Measurements from ENCODE around the gene LCN6.
"Not testable (repeated sequence)": the region's sequence is repeated elsewhere in the genome, so short reads cannot be mapped to it uniquely, and the experiment has no call there.

LCN6 gene

GRCh38 chr9:136782452-136782851 is 34.1 kb upstream of the LCN6 start:
- no peak for DNase-seq (ENCODE audit: low read depth)

DNA sequence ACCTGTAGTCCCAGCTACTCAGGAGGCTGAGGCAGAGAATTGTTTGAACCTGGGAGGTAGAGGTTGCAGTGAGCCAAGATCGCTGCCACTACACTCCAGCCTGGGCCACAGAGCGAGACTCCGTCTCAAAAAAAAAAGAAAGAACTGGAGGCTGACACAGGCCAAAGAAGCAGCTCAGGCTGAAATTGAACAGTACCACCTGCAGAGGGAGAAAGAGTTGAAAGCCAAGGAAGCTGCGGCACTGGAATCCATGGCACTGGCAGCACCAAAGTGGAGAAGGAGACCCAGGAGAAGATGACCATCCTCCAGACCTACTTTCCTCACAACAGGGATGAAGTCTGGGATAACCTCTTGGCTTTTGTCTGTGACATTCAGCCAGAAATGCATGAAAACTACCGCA is 31.5 kb upstream of the LCN6 start:
- DNase-seq (ENCODE audit: low read depth), result no peak

DNA sequence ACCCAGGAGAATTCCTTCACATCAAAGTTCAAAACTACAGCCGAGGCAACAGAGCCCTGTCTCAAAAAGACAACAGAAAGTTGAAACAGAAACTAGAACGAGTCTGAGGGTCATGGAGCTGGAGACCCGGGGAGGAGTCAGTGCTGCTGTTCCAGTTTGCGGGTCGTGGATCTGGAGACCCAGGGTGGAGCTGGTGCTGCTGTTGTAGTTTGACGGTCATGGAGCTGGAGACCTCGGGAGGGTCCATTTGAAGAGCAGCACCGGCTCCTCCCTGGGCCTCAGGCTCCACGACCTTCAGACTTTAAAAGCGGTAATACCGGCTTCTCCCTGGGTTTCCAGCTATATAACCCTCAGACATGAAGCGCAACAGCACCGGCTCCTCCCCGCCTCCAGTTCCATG is 29.0 kb upstream of the LCN6 start:
- no peak for DNase-seq (ENCODE audit: low read depth)

DNA sequence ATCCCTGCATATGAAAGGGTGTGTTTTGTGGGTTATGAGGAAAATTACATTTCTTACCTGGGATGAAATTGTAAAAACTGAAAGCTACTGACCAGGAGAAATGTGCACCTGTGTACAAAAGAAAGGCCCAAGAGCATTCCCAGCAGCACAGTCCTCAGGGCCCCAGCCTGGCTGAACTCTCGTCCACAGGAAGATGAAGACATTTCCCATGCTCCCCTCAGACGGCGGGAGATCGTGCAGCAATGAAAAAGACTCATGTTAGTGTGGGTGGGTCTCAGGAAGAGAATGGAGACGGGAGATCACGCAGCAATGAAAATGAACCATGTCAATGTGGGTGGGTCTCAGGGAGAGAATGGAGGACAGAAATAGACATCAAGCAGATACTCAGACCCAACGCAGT is 28.6 kb upstream of the LCN6 start:
- DNase-seq (ENCODE audit: low read depth), result no peak

DNA sequence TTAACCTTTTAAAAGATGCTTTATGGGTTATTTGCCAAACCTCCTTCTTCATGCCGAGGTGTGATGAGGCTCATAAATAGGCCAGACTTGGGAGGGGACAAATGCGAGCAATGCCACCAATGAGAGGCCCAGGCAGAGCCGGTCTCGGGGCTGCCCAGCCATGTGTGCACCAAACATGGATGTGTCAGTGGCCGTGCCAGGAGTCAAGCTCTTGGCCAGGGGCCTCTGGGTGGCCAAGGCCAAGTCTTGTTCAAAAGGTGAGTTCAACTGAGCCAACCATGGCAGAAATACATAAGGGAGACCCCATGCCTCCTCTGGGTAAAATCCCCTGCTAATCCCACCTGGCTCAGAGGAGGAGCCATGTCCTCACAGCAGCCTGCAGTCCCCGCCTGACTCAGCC is 26.9 kb upstream of the LCN6 start:
- no peak for DNase-seq (ENCODE audit: low read depth)

DNA sequence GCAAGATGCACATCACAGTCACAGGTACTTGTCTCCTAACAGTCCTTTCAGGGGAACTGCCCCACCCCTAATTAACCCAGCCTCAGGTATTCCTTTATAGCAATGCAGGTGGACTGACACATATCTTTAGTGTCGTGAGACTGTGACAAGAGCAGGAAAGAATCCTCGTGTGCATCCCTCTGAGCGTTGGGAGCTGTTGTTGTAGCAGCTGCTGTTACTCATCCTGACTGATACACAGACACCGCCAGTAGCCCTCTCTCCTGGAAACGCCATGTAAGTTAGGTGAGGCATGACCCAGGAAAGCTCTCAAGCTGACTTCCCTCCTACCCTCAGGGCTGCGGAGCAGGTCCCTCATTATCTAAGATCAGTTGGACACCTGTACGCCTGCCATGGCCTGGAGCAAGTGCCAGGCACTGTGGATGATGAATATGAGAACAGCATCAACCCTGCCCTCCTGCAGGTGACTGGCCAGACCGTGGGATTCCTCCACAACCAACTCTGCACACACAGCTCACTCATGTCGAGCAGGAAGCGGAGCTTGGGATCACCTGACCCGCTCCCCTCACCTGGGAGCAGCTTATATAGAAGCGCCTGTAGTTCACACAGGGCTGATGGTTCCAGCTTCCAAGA is 26.2 kb upstream of the LCN6 start:
- DNase-seq (ENCODE audit: low read depth), result no peak

GRCh38 chr9:136773386-136774044 is 25.2 kb upstream of the LCN6 start:
- no peak for DNase-seq (ENCODE audit: low read depth)

GRCh38 chr9:136771907-136772415 is 23.6 kb upstream of the LCN6 start:
- DNase-seq (ENCODE audit: low read depth), result no peak

DNA sequence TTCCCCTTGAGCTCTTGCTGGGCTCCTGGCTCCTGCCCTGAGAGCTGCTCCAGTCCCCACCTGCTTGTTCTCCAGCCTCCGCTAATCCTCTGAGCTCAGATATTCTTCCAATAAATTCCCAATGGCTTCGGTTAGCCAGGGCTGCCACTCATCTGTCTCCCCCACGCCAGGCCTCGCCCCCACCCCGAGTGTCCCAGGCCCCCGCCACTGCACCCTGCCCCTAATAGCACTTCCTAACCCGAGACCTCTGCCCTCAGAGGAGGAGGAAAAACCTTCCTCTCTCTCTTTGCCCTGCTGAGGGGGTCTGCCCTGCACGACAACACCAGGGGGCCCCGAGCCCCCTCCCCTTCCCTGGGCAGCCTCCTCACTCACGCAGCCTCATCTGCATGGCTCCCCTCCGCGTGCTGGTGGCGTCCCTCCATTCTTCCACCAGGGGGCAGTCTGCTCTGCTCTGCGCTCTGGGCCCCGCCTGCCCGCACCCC is 21.4 kb upstream of the LCN6 start:
- DNase-seq (ENCODE audit: low read depth), result no peak

GRCh38 chr9:136766410-136767120 is 18.2 kb upstream of the LCN6 start:
- DNase-seq (ENCODE audit: low read depth), result not testable (repeated sequence)

- not testable (repeated sequence) for DNase-seq (ENCODE audit: low read depth)
Observed at GRCh38 chr9:136765745-136766409, 17.6 kb upstream of the LCN6 start.

- no peak for DNase-seq (ENCODE audit: low read depth)
Observed at GRCh38 chr9:136765041-136765440, 16.7 kb upstream of the LCN6 start.

DNA sequence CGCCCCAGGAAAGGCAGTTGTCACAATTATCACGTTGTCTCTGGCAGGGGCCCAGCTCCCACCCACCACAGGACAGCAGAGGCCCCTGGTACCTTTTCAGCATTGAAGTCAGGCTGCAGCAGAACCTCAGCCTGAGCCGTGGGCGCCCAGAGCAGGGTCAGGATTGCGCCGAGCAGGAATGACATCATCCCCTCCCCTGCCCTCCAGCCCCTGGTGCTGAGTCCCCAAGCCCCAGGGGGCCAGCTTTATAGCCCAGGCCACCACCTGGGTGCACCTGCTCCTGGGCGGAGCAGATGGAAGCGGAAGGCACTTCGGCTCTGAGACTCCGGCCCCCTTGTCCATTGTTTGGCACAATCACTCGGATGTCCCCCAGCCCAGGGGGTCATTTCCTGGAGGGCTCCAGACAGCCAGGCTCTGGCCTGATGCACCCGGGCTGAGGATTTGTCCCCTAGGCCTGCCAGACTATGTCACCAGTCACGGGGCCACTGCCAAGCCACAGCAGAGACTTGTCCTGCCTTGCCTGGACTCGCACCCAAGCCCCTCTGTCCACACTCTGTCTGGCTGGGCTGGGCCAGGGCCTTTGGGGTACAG is 16.1 kb upstream of the LCN6 start, which contains the start of gene LCN15:
LCN15 (minus strand) TSS at position 218 of the 591 bp plus-strand sequence; CDS start at position 188, 30 bp downstream.
- DNase-seq (ENCODE audit: low read depth), result no peak

DNA sequence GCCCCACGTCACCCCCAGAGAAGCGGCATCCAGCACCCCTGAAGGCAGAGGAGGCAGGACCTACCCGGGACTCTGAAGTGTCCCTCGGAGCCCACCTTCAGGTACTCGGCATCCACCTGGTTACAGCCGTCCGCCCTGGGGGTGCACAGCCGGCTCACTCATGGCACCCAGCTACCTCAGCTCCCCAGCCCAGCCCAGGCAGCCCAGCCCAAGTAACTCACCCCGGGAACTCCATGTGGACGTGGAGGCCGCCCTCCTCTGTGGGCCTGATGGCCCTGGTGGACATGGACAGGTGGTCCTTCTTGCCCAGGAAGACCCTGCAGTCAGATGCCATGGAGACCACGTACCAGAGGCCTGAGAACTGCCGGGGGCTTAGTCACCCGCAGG is 15.3 kb upstream of the LCN6 start:
- DNase-seq (ENCODE audit: low read depth), result no peak

DNA sequence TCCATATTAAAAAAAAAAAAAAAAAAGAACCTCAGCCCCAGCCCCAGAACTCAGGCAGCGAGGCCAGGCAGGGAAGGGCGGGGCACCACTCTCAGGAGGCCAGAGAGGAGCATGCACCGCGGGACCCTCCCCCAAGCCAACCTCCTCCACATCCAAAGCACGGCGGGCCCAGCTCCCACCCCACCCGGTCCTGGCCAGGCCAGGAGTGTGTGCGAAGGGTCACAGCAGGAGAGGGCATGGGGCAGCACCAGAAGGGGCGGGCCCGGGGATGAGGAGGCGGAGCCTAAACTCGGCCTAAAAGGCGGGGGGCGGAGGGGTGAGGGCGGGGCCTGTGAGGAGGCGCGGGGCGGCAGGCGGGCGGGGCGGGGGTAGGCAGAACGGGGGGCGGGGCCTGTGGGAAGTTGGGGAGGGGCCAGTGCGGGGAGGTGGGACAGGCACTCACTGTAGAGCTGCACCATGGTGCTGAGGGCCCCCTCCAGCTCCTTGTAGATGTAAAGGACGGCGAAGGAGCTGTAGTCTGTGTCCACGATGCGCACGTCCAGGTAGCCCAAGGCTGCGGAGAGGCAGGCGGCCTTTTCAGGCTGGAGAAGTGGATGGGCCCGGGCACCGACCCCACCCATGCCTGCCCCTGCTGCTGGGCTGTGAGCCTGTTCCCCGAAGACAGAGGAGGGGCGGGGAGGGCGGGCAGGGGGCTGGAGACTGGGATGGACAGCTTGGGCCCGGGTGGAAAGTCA is 14.8 kb upstream of the LCN6 start:
- DNase-seq (ENCODE audit: low read depth), result no peak

DNA sequence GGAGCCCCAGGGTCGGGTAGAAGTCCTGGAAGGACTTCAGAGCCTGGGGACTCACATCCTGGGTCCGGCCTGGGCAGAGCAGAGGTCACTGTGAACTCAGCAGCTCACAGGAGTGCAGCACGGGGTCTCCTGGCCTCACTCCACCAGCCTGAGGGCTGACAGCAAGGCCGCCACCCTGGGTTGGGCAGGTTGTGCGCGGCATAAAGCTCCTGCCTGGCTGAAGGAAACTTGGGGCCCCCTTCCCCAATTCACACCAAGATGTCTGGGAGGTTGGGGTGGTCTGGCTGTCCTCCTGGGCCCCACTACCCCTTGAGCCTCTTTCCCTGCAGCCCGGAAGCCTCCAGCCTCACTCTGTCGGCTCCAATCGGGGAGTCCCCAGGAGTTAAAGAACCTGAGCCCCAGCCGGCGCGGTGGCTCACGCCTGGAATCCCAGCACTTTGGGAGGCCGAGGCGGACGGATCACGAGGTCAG is 13.9 kb upstream of the LCN6 start:
- no peak for DNase-seq (ENCODE audit: low read depth)

- DNase-seq (ENCODE audit: low read depth), result no peak
Observed at GRCh38 chr9:136761545-136761981, 13.2 kb upstream of the LCN6 start.

DNA sequence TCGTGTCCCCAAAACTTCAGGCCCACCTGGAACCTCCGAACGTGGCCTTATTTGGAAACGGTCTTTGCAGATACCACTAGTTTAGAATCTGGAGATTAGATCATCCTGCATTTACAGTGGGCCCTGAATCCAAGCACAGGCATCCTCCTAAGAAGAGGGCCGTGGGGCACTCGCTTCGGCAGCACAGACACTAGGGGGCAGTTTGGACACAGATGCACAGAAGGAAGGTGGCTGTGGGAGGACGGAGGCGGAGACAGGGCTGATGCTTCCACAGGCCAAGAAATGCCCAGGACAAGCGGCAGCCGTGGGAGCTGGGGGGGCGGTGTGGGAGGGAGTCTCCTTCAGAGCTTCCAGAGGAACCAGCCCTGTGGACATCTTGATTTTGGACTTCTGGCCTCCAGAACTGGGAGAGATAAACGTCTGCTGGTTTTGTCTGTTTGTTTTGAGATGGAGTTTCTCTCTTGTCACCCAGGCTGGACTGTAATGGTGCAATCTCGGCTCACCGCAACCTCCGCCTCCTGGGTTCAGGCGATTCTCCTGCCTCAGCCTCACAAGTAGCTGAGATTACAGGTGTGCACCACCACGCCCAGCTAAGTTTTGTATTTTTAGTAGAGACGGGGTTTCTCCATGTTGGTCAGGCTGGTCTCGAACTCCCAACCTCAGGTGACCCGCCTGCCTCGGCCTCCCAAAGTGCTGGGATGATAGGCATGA is 12.7 kb upstream of the LCN6 start:
- peak; percentile 8 for DNase-seq (ENCODE audit: low read depth)

DNA sequence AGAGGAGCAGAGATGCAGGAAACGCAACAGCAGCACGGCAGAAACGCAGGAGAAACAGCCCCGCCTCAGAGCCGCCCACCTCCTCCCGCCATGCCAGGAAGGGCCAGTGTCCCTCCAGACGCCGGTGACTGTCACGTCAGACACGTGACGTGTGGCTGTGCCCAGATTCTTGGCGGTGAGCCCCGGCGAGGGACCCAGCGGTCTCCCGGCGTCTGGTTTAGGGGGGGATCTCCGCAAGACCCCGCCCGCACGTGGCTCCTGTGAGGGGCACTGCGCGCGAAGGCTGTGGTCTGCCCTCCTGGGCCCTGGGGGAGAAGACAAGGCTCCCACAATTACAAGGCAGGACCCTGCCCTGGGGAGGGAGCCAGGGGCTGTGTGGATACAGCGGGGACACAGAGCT is 12.1 kb upstream of the LCN6 start:
- DNase-seq (ENCODE audit: low read depth), result no peak

Measured in HS-5 (cell line).